Stomach (tissue), 9 donors: ENCODE data around the gene ZNHIT1. TPM values are rescaled to one million over a fixed set of nuclear protein-coding genes. Genes with fewer than 3 reads are reported as not detected.

Experiments
- DNase-seq, 2 donors: peaks; one replicate each; pipeline versions ENCODE4 v3.0.0 to v3.0.0-alpha.2; 2013 to 2019
- H3K27ac ChIP-seq, 5 donors: fragments of 200-600 bp in 4 of 5; sonication (generic) in 4 of 5; one replicate each; pipeline ENCODE4 v1.5.1; 2013 to 2019; ENCODE audit warnings: mild to moderate bottlenecking in 1 of 5, moderate library complexity in 1 of 5
- H3K27me3 ChIP-seq, 3 donors: fragments of 200-600 bp; sonication (generic); one replicate each; pipeline ENCODE4 v1.5.1; 2017 to 2019; ENCODE audit warnings: mixed run types in 1 of 3
- H3K36me3 ChIP-seq, 4 donors: fragments of 200-600 bp; sonication (generic); 1 replicate in 3 of 4; 2 replicates in 1 of 4; pipeline ENCODE4 v1.5.1; 2016 to 2019
- H3K4me1 ChIP-seq, 4 donors: fragments of 200-600 bp; sonication (generic); one replicate each; pipeline ENCODE4 v1.5.1; 2016 to 2019
- H3K4me3 ChIP-seq, 4 donors: fragments of 200-600 bp; sonication (generic) in 3 of 4; one replicate each; pipeline ENCODE4 v1.5.1; 2016 to 2019; ENCODE audit warnings: mild to moderate bottlenecking in 1 of 4
- H3K9me3 ChIP-seq, 4 donors: fragments of 200-600 bp; sonication (generic); one replicate each; pipeline ENCODE4 v1.5.1; 2016 to 2019
- CTCF ChIP-seq, 7 experiments: fragments of 450-650 bp in 4 of 7; fragments of 200-600 bp in 3 of 7; sonication (generic) in 3 of 7; IDR thresholded peaks; one replicate each; pipeline ENCODE4 v1.5.1; 2016 to 2019; ENCODE audit warnings: antibody characterized with exemption in 7 of 7, control low read depth in 2 of 7, mild to moderate bottlenecking in 1 of 7
- EP300 ChIP-seq: sonication (generic); formaldehyde crosslinking; IDR thresholded peaks from one replicate; pipeline ENCODE4 v1.6.1; 2017; ENCODE audit warnings: antibody characterized with exemption
- POLR2A ChIP-seq, 4 donors: fragments of 450-650 bp; IDR thresholded peaks; one replicate each; pipeline ENCODE4 v1.6.1; 2016; ENCODE audit warnings: antibody characterized with exemption in 4 of 4, control low read depth in 2 of 4, mild to moderate bottlenecking in 1 of 4, moderate library complexity in 1 of 4
- POLR2AphosphoS5 ChIP-seq, 3 donors: sonication (generic); formaldehyde crosslinking; IDR thresholded peaks; one replicate each; pipeline ENCODE4 v1.6.1; 2016; ENCODE audit warnings: antibody characterized with exemption in 3 of 3
- WGBS, 5 donors: extraction: QIAGEN DNeasy Blood & Tissue Kit in 3 of 5; methylation state at CpG; one replicate each; pipeline versions ENCODE4 v1.1.5 to v1.1.7; 2013 to 2018; 5-methylcytosine and 5-hydroxymethylcytosine counted together
- intact Hi-C: fragments of 100-400 bp; cut with DNase I; formaldehyde crosslinking; loops from one replicate; pipeline ENCODE4 v1.15.1; 2023; ENCODE audit warnings: low total_unique reads
- polyA plus RNA-seq, 3 donors: library from polyadenylated mRNA; stranded (reverse); fragments of 200-250 nt; gene quantifications; one replicate each; pipeline ENCODE4 v1.2.3, GENCODE V29; 2013
- total RNA-seq, 5 donors: library from RNA; depleted of rRNA; stranded (reverse); fragments of >200 nt; gene quantifications; one replicate each; pipeline versions ENCODE4 v1.1.0 to v1.2.3, GENCODE V29; 2014 to 2016
- donor health status: healthy with polysubstance abuse.
- donor health status: Bipolar disorder and iron deficiency.
- donor health status: healthy.

ZNHIT1 gene
- total and polyA plus RNA-seq, 8 donors, result 22.8 to 170 (median 115) TPM

GRCh38 chr7:101236292-101236835, 18.4 kb downstream of the ZNHIT1 start:
- peak overlapping the region in 1 of 5 donors; percentile 63 for H3K27ac ChIP-seq
- H3K4me3 ChIP-seq, result peak overlapping the region in 1 of 4 donors; percentile 22
- peaks cover 21 to 89% (median 57%) of the 10 kb centered on the region in 4 donors for H3K4me1 ChIP-seq

GRCh38 chr7:101237206-101238067, 19.5 kb downstream of the ZNHIT1 start, which contains the start of gene CLDN15:
Gene CLDN15, minus strand, starts transcription at chr7:101237802. Its CDS starts 221 bp downstream, at chr7:101237581.
- Histone ChIP-seq H3K4me3 (peak within 1 kb of the TSS in 3 of 4 donors; percentile 12 to 22 (median 18)), H3K27me3 (no peaks in the 10 kb centered on the region), H3K4me1 (peaks cover 14 to 86% (median 50%) of the 10 kb centered on the region in 4 donors), H3K36me3 (peaks cover 18 to 56% (median 50%) of the 10 kb centered on the region in 4 donors), H3K27ac (peak within 1 kb of the TSS; percentile 42 to 82 (median 63)), H3K9me3 (no peaks in the 10 kb centered on the region)
- WGBS, 5 donors, result 56 to 68% (median 59%) methylated on average over 29 to 31 of the region's 31 CpGs
- DNase-seq, result peak in 1 of 2 donors; percentile 88
- TF ChIP-seq CTCF (IDR thresholded peaks at IDR 0.05) (no peak), POLR2A (IDR thresholded peaks at IDR 0.05) (no peak), POLR2AphosphoS5 (IDR thresholded peaks at IDR 0.05) (no peak), EP300 (no peak)
- intact Hi-C loops, result no loop called here

More at GRCh38 chr7:101236292-101236835, 18.4 kb downstream of the ZNHIT1 start:
- H3K36me3 ChIP-seq, result peaks cover 18 to 56% (median 51%) of the 10 kb centered on the region in 4 donors
- 83 to 88% (median 85%) methylated on average over 15 to 21 of the region's 21 CpGs for WGBS, 5 donors
- no peak for DNase-seq
- H3K27me3 ChIP-seq, result no peaks in the 10 kb centered on the region
- TF ChIP-seq POLR2AphosphoS5 (IDR thresholded peaks at IDR 0.05), result no peak
- no peak for TF ChIP-seq EP300
- no peaks in the 10 kb centered on the region for H3K9me3 ChIP-seq
- intact Hi-C loops, result no loop called here

GRCh38 chr7:101238226-101239182, 20.5 kb downstream of the ZNHIT1 start:
- intact Hi-C loops, result no loop called here
- 67 to 77% (median 71%) methylated on average over 18 to 28 of the region's 28 CpGs for WGBS, 5 donors
- peaks cover 11 to 85% (median 53%) of the 10 kb centered on the region in 4 donors for H3K4me1 ChIP-seq

More at GRCh38 chr7:101238226-101239182, 20.5 kb downstream of the ZNHIT1 start:
- Histone ChIP-seq H3K27ac (peak overlapping the region; percentile 42 to 82 (median 63)), H3K27me3 (no peaks in the 10 kb centered on the region), H3K36me3 (peaks cover 18 to 61% (median 53%) of the 10 kb centered on the region in 4 donors), H3K9me3 (no peaks in the 10 kb centered on the region), H3K4me3 (peak overlapping the region in 1 of 4 donors; percentile 12)
- no peak for TF ChIP-seq EP300
- no peak for TF ChIP-seq CTCF (IDR thresholded peaks at IDR 0.05)
- TF ChIP-seq POLR2A (IDR thresholded peaks at IDR 0.05), result no peak
- no peak for TF ChIP-seq POLR2AphosphoS5 (IDR thresholded peaks at IDR 0.05)
- peak in 1 of 2 donors; percentile 60 for DNase-seq
